Spleen (tissue), 11 donors: ENCODE results near the gene S1PR5. TPM values are rescaled to one million over a fixed set of nuclear protein-coding genes. Genes with fewer than 3 reads are reported as not detected.
"Not testable (repeated sequence)": the region's sequence is repeated elsewhere in the genome, so short reads cannot be mapped to it uniquely, and the experiment has no call there.

Experiments
- DNase-seq: peaks from one replicate; pipeline ENCODE4 v3.0.0-alpha.2; 2020
- H3K27ac ChIP-seq, 8 donors: fragments of 200-600 bp; sonication (generic) in 7 of 8; 1 replicate in 4 of 8; 2 replicates in 4 of 8; pipeline versions ENCODE4 v1.5.0 to v1.8.0; 2016 to 2021; ENCODE audit warnings: inconsistent platforms in 4 of 8, mild to moderate bottlenecking in 4 of 8, moderate library complexity in 1 of 8
- H3K27me3 ChIP-seq, 7 donors: fragments of 200-600 bp; sonication (generic) in 6 of 7; replicated peaks in 1 of 7; 1 replicate in 4 of 7; 2 replicates in 3 of 7; pipeline versions ENCODE4 v1.5.0 to v1.8.0; 2016 to 2021; ENCODE audit warnings: inconsistent platforms in 3 of 7, mild to moderate bottlenecking in 1 of 7
- H3K36me3 ChIP-seq, 6 donors: fragments of 200-600 bp; sonication (generic) in 5 of 6; 1 replicate in 4 of 6; 2 replicates in 2 of 6; pipeline versions ENCODE4 v1.5.0 to v1.8.0; 2016 to 2021; ENCODE audit warnings: inconsistent platforms in 2 of 6
- H3K4me1 ChIP-seq, 6 donors: fragments of 200-600 bp; sonication (generic) in 5 of 6; 1 replicate in 3 of 6; 2 replicates in 3 of 6; pipeline versions ENCODE4 v1.5.0 to v1.8.0; 2016 to 2021; ENCODE audit warnings: inconsistent platforms in 3 of 6
- H3K4me3 ChIP-seq, 8 donors: fragments of 200-600 bp; sonication (generic) in 7 of 8; 1 replicate in 4 of 8; 2 replicates in 4 of 8; pipeline versions ENCODE4 v1.5.0 to v1.8.0; 2016 to 2021; ENCODE audit warnings: inconsistent platforms in 4 of 8, mild to moderate bottlenecking in 4 of 8, moderate library complexity in 2 of 8
- H3K9me3 ChIP-seq, 8 donors: fragments of 200-600 bp; sonication (generic) in 7 of 8; 1 replicate in 4 of 8; 2 replicates in 4 of 8; pipeline versions ENCODE4 v1.5.0 to v1.8.0; 2016 to 2021; ENCODE audit warnings: inconsistent platforms in 4 of 8
- POLR2A ChIP-seq, 3 donors: fragments of 450-650 bp; IDR thresholded peaks; one replicate each; pipeline ENCODE4 v1.5.1; 2017; ENCODE audit warnings: antibody characterized with exemption in 3 of 3, mild to moderate bottlenecking in 1 of 3
- POLR2AphosphoS5 ChIP-seq, 3 donors: sonication (generic); formaldehyde crosslinking; IDR thresholded peaks; one replicate each; pipeline ENCODE4 v1.5.1; 2017; ENCODE audit warnings: antibody characterized with exemption in 3 of 3
- WGBS, 5 donors: extraction: QIAGEN DNeasy Blood & Tissue Kit in 3 of 5; methylation state at CpG; one replicate each; pipeline versions ENCODE4 v1.1.5 to v1.1.7; 2013 to 2018; 5-methylcytosine and 5-hydroxymethylcytosine counted together
- intact Hi-C: fragments of 100-400 bp; cut with DNase I; formaldehyde crosslinking; loops from one replicate; pipeline ENCODE4 v1.15.0; 2023; ENCODE audit warnings: low total_unique reads
- polyA plus RNA-seq, 3 donors: library from polyadenylated mRNA; stranded (reverse); fragments of 200-250 nt; gene quantifications; one replicate each; pipeline ENCODE4 v1.2.1, GENCODE V29; 2013
- total RNA-seq, 7 donors: library from RNA; depleted of rRNA in 3 of 7; stranded (reverse); fragments of >200 nt in 3 of 7; fragmentation: NEBNext Ultra II Directional in 4 of 7; extraction: Animal tissue kit (Norgen Biotek cat#: 25700) in 4 of 7; gene quantifications; one replicate each; pipeline versions ENCODE4 v1.1.0 to v1.2.1, GENCODE V29; 2016 to 2021
- TF ChIP-seq, protein P1 (sequence below), 11 experiments: fragments of 200-600 bp in 7 of 11; fragments of 450-650 bp in 4 of 11; sonication (generic) in 4 of 11; IDR thresholded peaks in 8 of 11; conservative IDR thresholded peaks in 3 of 11; 1 replicate in 7 of 11; 2 replicates in 4 of 11; pipeline versions ENCODE4 v1.4.0 to v1.8.0; 2016 to 2021; ENCODE audit warnings: antibody characterized with exemption in 11 of 11, inconsistent platforms in 4 of 11, mild to moderate bottlenecking in 1 of 11
- donor health status: healthy with polysubstance abuse.
- donor health status: DM: no; HTN: no; CAD: no; lungs with moderate emphysema.
- donor health status: DM: no; HTN: no; CAD: no.
- donor health status: Bipolar disorder and iron deficiency.
- donor health status: healthy.
- donor health status: DM: no; HTN: no; CAD: no.
- donor health status: DM: yes; HTN: yes; CAD: no.

The S1PR5 gene
- total and polyA plus RNA-seq, 10 donors: 0.52 to 21.2 (median 6.0) TPM

DNA sequence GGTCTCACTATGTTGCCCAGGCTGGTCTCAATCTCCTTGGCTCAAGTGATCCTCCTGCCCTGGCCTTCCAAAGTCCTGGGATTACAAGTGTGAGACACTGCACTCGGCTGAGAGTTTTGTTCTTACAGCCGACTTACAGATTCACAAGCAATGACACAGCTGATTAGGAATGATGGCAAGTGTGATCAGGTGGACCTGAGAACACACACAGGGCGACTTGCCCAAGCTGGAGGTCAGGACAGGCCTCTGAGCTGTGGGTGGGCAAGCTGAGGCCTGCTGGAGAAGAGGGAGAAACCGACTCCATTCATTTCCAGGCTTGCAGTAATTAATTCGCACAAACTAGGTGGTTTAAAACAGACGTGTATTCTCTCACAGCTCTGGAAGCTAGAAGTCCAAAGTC lies 18.4 kb upstream of the S1PR5 start:
- 73 to 85% (median 80%) methylated on average over 6 of the region's 6 CpGs for WGBS, 5 donors
- H3K4me1 ChIP-seq: peaks cover 0 to 7% (median 0%) of the 10 kb centered on the region in 6 donors
- H3K27ac ChIP-seq: no peak overlapping the region
- H3K9me3 ChIP-seq: peaks cover 0 to 5% (median 0%) of the 10 kb centered on the region in 8 donors
- DNase-seq: no peak
- intact Hi-C loops: no loop called here
- peaks cover 0 to 33% (median 0%) of the 10 kb centered on the region in 7 donors for H3K27me3 ChIP-seq
- H3K36me3 ChIP-seq: no peaks in the 10 kb centered on the region
- no peak overlapping the region for H3K4me3 ChIP-seq
- TF ChIP-seq POLR2AphosphoS5 (IDR thresholded peaks at IDR 0.05) (no peak), POLR2A (IDR thresholded peaks at IDR 0.05) (no peak)
- TF ChIP-seq, protein P1, sequence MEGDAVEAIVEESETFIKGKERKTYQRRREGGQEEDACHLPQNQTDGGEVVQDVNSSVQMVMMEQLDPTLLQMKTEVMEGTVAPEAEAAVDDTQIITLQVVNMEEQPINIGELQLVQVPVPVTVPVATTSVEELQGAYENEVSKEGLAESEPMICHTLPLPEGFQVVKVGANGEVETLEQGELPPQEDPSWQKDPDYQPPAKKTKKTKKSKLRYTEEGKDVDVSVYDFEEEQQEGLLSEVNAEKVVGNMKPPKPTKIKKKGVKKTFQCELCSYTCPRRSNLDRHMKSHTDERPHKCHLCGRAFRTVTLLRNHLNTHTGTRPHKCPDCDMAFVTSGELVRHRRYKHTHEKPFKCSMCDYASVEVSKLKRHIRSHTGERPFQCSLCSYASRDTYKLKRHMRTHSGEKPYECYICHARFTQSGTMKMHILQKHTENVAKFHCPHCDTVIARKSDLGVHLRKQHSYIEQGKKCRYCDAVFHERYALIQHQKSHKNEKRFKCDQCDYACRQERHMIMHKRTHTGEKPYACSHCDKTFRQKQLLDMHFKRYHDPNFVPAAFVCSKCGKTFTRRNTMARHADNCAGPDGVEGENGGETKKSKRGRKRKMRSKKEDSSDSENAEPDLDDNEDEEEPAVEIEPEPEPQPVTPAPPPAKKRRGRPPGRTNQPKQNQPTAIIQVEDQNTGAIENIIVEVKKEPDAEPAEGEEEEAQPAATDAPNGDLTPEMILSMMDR (IDR thresholded peaks at IDR 0.05 in 8 of 11, conservative IDR thresholded peaks at IDR 0.05 in 3 of 11): no peak

DNA sequence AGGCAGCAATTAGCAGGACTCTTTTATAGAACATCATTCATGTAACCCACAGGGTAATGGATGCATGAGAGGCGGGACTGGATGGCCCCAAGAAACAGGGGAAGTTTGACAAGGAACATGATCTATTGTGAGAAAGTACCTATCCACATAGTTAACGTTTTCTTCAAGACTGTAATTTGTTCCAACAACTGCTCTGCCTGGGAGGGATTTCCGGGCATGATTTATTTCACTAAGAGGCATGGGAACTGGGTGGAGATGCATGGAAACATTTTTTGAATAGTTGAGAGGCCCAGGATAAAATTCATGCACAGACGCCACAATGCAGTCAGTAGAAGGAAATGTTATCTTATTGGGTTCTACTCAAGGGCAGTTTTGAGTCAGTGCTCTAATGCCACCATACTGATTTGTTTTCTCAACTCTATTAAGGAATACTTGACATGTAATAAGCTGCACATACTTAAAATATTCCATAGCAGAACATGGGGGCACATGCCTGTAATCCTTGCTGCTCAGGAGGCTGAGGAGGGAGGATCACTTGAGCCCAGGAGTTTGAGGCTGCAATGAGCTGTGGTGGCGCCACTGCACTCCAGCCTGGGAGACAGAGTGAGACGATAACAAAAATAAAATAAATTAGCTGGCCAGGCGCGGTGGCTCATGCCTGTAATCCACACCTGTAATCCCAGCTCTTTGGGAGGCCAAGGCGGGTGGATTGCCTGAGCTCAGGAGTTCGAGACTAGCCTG lies 16.6 kb upstream of the S1PR5 start:
- WGBS, 5 donors: 68 to 78% (median 74%) methylated on average over 10 of the region's 10 CpGs
- no peak for TF ChIP-seq POLR2A (IDR thresholded peaks at IDR 0.05)
- no peak for TF ChIP-seq POLR2AphosphoS5 (IDR thresholded peaks at IDR 0.05)
- TF ChIP-seq, protein P1 (IDR thresholded peaks at IDR 0.05 in 8 of 11, conservative IDR thresholded peaks at IDR 0.05 in 3 of 11): no peak
- intact Hi-C loops: no loop called here

DNA sequence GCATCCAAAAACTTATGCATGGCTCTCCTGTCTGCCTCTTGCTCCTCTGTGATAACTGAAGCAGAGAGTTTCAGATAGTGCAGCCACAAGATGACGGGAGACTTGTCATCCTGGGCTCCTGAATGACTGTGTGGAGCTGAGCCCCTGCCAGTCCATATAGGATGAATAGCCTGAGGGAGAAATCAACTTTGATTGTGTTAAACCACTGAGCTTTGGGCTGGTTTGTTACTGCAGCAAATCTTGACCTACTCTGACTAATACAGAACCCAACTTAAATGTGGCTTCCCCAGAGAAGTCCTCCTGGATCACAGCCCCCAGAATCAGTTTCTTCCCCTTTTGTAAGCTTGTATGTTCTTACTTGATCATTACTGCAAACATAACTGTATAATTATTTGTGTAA lies 15.2 kb upstream of the S1PR5 start:
- TF ChIP-seq, protein P1 (IDR thresholded peaks at IDR 0.05 in 8 of 11, conservative IDR thresholded peaks at IDR 0.05 in 3 of 11): no peak
- TF ChIP-seq POLR2AphosphoS5 (IDR thresholded peaks at IDR 0.05) (no peak), POLR2A (IDR thresholded peaks at IDR 0.05) (no peak)
- Histone ChIP-seq H3K4me1 (no peaks in the 10 kb centered on the region), H3K36me3 (no peaks in the 10 kb centered on the region), H3K27ac (no peak overlapping the region), H3K4me3 (no peak overlapping the region), H3K27me3 (peaks cover 0 to 9% (median 0%) of the 10 kb centered on the region in 7 donors), H3K9me3 (peaks cover 0 to 5% (median 0%) of the 10 kb centered on the region in 8 donors)
- no peak for DNase-seq
- intact Hi-C loops: no loop called here
- WGBS, 5 donors: 64 to 90% (median 81%) methylated on average over 1 of the region's 1 CpG

More for the DNA sequence above, 16.6 kb upstream of the S1PR5 start:
- Histone ChIP-seq H3K9me3 (peaks cover 0 to 5% (median 0%) of the 10 kb centered on the region in 8 donors), H3K4me3 (no peak overlapping the region), H3K27ac (peak overlapping the region in 3 of 8 donors; percentile 4 to 57 (median 18)), H3K4me1 (peaks cover 0 to 1% (median 0%) of the 10 kb centered on the region in 6 donors), H3K36me3 (no peaks in the 10 kb centered on the region), H3K27me3 (peaks cover 0 to 21% (median 0%) of the 10 kb centered on the region in 7 donors)
- DNase-seq: no peak

DNA sequence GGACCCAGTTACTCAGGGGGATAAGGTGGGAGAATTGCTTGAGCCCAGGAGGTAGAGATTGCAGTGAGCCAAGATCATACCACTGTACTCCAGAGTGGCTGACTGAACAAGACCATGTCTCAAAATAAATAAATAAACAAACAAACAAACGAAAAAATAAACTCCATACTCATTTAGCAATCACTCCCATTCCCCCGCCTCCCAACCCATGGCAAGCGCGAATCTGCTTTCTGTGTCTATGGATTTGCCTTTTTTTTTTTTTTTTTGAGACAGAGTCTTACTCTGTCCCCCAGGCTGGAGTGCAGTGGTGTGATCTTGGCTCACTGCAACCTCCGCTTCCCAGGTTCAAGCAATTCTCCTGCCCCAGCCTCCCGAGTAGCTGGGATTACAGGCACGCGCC lies 9.6 kb upstream of the S1PR5 start:
- H3K27ac ChIP-seq, intact Hi-C loops, H3K36me3 ChIP-seq, DNase-seq, H3K4me1 ChIP-seq, H3K27me3 ChIP-seq, H3K4me3 ChIP-seq, H3K9me3 ChIP-seq: not testable (repeated sequence)
- WGBS, 5 donors: 91 to 95% (median 93%) methylated on average over 8 of the region's 8 CpGs
